Effector memory CD8-positive, alpha-beta T cell (primary cell): Measurements from ENCODE around the gene AKR1C4.
"Not testable (repeated sequence)": the region's sequence is repeated elsewhere in the genome, so short reads cannot be mapped to it uniquely, and the experiment has no call there.

ENCODE experiments used
- ATAC-seq: fragments of 150-1000 bp; cut with Tn5 transposase; replicated peaks from 2 replicates; pipeline ENCODE4 v1.10.0; 2021; ENCODE audit warnings: mild to moderate bottlenecking, moderate library complexity
- DNase-seq, 3 experiments: peaks; one replicate each; pipeline ENCODE4 v3.0.0; 2021
- H3K27ac Mint-ChIP-seq, 2 donors: one replicate each; pipeline ENCODE4 v1.8.0; 2022; ENCODE audit warnings: mild to moderate bottlenecking in 2 of 2, mixed read lengths in 2 of 2, moderate library complexity in 2 of 2
- H3K27me3 Mint-ChIP-seq, 2 donors: one replicate each; pipeline ENCODE4 v1.8.0; 2022; ENCODE audit warnings: mixed read lengths in 2 of 2
- H3K36me3 Mint-ChIP-seq: one replicate; pipeline ENCODE4 v1.8.0; 2022; ENCODE audit warnings: mild to moderate bottlenecking, moderate library complexity, mixed read lengths; ENCODE audit not compliant: insufficient read depth
- H3K4me1 Mint-ChIP-seq, 2 donors: one replicate each; pipeline ENCODE4 v1.8.0; 2022; ENCODE audit warnings: low read depth in 2 of 2, mixed read lengths in 2 of 2
- H3K4me3 Mint-ChIP-seq, 2 donors: one replicate each; pipeline ENCODE4 v1.8.0; 2022; ENCODE audit warnings: mild to moderate bottlenecking in 2 of 2, mixed read lengths in 2 of 2, moderate library complexity in 2 of 2
- H3K9me3 Mint-ChIP-seq, 2 donors: one replicate each; pipeline ENCODE4 v1.8.0; 2022; ENCODE audit warnings: mixed read lengths in 2 of 2
- total RNA-seq, 9 experiments: gene quantifications; one replicate each; lab custom pipeline; 2026; lab: John Stamatoyannopoulos, UW

The AKR1C4 gene
- 0 to 0.12 (median 0) reads per million in 9 experiments for total RNA-seq

DNA sequence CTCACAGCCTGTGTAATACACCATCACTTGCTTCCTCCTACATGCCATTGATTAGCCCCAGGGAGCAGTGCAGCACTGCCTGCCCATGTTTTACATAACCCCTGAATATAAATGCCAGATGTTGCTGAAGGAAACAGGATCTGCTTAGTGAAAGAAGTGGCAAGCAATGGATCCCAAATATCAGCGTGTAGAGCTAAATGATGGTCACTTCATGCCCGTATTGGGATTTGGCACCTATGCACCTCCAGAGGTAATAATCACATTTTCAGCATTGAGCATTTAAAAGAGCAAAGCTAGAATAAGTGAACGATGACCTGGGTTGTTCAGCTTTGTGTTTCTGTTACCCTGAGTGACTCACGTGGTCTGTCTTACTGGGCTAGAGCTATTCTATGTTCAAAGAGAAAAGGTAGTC, at the start of gene AKR1C4:
TSS of gene AKR1C4 (plus strand) at position 136 of the 412 bp plus-strand sequence. CDS start at position 167, 31 bp downstream.
- H3K27me3 Mint-ChIP-seq, result no peaks in the 10 kb centered on the region
- H3K36me3 Mint-ChIP-seq, result no peaks in the 10 kb centered on the region
- no peaks in the 10 kb centered on the region for H3K4me1 Mint-ChIP-seq
- no peak within 1 kb of the TSS for H3K27ac Mint-ChIP-seq
- H3K4me3 Mint-ChIP-seq, result no peak within 1 kb of the TSS
- peaks cover 0 to 3% of the 10 kb centered on the region in 2 donors for H3K9me3 Mint-ChIP-seq
- ATAC-seq, result no peak
- no peak for DNase-seq

DNA sequence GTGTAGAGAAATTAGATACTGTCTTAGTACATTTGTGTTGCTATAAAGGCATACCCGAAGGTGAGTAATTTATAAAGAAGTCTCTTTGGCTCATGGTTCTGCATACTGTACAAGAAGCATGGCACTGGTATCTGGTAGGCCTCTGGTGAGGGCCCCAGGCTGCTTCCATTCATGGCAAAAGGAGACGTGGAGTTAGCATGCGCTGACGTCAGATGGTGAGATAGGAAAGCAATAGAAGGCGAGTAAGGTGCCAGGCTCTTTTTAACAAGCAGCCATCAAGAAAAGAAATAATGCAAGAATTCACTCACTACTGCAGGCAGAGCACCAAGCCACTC, 49.8 kb upstream of the AKR1C4 start:
- Mint-ChIP-seq H3K27me3 (no peaks in the 10 kb centered on the region), H3K4me1 (no peaks in the 10 kb centered on the region), H3K27ac (no peak overlapping the region), H3K36me3 (no peaks in the 10 kb centered on the region), H3K4me3 (no peak overlapping the region), H3K9me3 (peaks cover 3 to 4% of the 10 kb centered on the region in 2 donors)
- ATAC-seq (no peak), DNase-seq (no peak)

DNA sequence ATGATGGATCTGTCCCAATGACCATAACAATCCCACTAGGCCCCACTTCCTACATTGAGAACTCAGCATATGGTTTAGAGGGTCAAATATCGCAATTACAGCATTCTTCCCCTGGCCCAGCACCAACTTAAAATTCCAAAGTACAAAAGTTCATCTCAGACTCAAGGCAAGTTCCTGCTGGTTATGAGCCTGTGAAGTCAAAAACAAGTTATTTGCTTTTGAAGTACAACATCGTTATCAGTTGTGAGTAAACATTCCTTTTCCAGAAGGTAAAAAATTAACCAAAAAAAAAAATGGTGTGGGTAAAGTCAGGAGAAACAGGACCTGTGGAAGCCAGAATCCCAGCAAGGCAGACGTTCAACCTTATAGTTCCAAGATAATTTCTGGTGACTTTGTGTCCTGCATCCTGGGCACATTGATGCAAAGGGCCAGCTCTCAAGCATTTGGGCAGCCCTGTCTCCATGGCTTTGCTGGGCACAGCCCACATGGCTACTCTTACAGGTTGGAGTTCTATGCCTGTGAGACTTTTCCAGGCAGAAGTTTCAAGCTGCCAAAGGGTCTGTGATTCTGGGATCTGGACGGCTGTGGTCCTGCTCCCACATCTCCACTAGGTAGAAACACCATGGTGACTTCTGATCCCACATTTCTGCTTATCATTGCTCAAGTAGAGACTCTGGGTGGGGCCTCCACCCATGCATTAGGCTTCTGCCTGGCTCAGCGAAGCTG, 49.2 kb upstream of the AKR1C4 start:
- no peak overlapping the region for H3K4me3 Mint-ChIP-seq
- H3K9me3 Mint-ChIP-seq, result peaks cover 3 to 4% of the 10 kb centered on the region in 2 donors
- no peaks in the 10 kb centered on the region for H3K4me1 Mint-ChIP-seq
- H3K27me3 Mint-ChIP-seq, result no peaks in the 10 kb centered on the region
- H3K27ac Mint-ChIP-seq, result no peak overlapping the region
- ATAC-seq (no peak), DNase-seq (no peak)
- H3K36me3 Mint-ChIP-seq, result no peaks in the 10 kb centered on the region

DNA sequence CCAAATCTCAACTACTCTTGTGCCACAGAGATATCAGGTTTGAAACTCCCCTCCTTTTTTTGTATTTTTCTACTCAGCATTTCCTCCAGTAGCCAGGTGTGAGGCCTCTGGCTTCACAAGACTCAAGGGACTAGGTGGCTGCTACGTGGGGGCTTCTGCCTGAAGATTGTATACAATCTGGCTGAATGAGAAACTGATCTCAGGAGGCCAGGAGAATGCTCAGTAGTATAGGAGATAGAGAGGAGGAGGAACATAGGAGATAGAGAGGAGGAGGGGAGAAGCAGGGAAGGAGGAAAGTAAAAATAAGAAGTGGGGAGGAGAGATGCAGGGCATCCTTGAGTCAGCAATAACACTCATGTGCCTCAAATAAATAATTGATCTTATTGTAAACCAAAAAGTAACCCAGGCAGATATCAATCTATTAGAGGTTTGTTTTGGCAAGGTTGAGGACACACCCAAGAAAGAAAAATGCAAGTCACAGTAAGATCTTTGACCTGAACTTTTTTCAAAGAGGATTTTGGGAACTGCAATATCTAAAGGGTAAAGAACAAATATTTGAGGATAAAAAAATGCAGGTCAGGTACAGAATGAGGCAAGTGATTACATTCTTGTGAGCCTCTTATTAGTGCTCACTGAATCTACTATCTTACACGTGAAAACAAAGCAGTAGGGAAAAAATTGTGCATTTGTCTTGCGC, 48.5 kb upstream of the AKR1C4 start:
- H3K36me3 Mint-ChIP-seq, result no peaks in the 10 kb centered on the region
- H3K27ac Mint-ChIP-seq, result no peak overlapping the region
- peaks cover 2 to 4% of the 10 kb centered on the region in 2 donors for H3K9me3 Mint-ChIP-seq
- no peak overlapping the region for H3K4me3 Mint-ChIP-seq
- no peaks in the 10 kb centered on the region for H3K4me1 Mint-ChIP-seq
- H3K27me3 Mint-ChIP-seq, result no peaks in the 10 kb centered on the region
- ATAC-seq, result no peak
- DNase-seq, result no peak

DNA sequence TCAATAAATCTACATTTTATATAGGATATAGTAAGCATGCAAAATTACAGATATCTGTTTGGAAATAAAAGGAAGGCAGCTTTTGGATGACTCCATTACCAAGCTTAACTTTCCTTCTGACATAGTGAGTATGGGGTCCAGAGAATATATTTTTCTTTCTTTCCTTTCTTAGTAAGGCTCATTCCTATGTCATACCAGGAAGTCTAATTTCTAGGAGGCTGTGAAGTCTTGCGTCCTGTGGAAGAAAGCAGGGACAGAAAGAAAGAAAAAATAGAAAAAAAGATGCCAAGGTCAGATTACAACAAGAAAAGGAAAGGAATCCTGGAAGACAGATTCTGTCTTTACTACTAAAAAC, 48.0 kb upstream of the AKR1C4 start:
- Mint-ChIP-seq H3K36me3 (no peaks in the 10 kb centered on the region), H3K4me1 (no peaks in the 10 kb centered on the region), H3K9me3 (peaks cover 2 to 4% of the 10 kb centered on the region in 2 donors), H3K4me3 (no peak overlapping the region), H3K27ac (no peak overlapping the region), H3K27me3 (no peaks in the 10 kb centered on the region)
- ATAC-seq, result no peak
- DNase-seq, result no peak

DNA sequence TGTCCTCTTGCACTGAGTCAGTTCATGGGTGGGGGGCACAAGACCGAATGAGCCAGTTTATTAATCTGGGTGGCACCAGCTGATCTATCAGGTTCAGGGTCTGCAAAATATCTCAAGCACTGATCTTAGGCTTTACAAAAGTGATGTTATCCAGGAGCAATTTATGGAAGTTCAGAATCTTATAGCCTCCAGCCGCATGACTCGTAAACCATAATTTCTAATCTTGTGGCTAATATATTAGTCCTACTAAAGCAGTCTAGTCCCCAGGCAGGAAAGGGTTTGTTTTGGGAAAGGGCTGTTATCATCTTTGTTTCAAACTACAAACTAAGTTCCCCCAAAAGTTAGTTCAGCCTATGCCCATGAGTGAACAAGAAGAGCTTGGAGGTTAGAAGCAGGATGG, 45.6 kb upstream of the AKR1C4 start:
- H3K36me3 Mint-ChIP-seq, result no peaks in the 10 kb centered on the region
- ATAC-seq, result no peak
- no peaks in the 10 kb centered on the region for H3K27me3 Mint-ChIP-seq
- no peak overlapping the region for H3K27ac Mint-ChIP-seq
- H3K4me1 Mint-ChIP-seq, result no peaks in the 10 kb centered on the region
- peaks cover 2 to 4% of the 10 kb centered on the region in 2 donors for H3K9me3 Mint-ChIP-seq
- no peak overlapping the region for H3K4me3 Mint-ChIP-seq
- DNase-seq, result no peak

DNA sequence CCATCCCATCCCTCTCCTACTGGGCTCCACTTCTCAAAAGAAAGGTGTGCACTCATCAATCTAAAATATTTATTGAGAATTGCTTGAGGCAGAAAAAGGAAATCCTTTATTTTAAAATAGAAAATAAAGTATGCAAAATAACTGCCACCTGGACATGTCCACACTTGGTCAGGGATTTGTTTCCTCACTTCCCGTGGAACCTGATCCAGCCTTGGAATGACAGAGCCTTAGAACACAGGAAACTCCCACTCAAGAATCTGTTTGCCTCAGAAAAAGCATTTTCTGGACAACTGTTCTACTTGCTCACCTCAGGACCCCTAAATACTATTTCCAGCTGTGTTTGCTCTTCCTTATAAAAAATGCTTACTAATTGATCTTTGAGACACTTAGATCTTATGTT, 40.7 kb upstream of the AKR1C4 start:
- H3K9me3 Mint-ChIP-seq, result no peaks in the 10 kb centered on the region
- ATAC-seq (no peak), DNase-seq (no peak)
- peaks cover 0 to 6% of the 10 kb centered on the region in 2 donors for H3K27me3 Mint-ChIP-seq
- H3K27ac Mint-ChIP-seq, result no peak overlapping the region
- H3K4me1 Mint-ChIP-seq, result no peaks in the 10 kb centered on the region
- no peaks in the 10 kb centered on the region for H3K36me3 Mint-ChIP-seq
- H3K4me3 Mint-ChIP-seq, result no peak overlapping the region

DNA sequence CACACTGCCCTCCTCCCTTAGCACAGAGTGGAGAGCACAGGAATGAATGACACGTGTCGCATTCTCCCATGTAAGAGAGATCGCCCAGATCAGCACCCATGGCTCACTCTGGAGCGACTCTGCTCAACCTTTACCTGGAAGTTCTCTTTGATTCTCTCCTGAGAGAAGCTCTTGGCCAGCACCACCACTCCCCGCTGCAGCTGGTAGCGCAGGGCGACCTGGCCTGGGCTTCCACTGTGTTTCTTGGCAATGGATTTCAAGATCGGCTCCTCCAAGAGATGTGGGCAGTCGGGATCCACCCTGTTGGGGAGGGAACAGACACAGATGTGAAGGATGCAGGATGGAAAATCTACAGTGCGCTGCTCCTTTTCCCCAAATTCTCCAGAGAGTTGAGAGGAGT, 39.1 kb upstream of the AKR1C4 start:
- Mint-ChIP-seq H3K9me3 (peaks cover 0 to 3% of the 10 kb centered on the region in 2 donors), H3K27ac (no peak overlapping the region), H3K4me3 (no peak overlapping the region), H3K36me3 (no peaks in the 10 kb centered on the region), H3K27me3 (peaks cover 0 to 8% of the 10 kb centered on the region in 2 donors), H3K4me1 (no peaks in the 10 kb centered on the region)
- ATAC-seq (no peak), DNase-seq (no peak)

DNA sequence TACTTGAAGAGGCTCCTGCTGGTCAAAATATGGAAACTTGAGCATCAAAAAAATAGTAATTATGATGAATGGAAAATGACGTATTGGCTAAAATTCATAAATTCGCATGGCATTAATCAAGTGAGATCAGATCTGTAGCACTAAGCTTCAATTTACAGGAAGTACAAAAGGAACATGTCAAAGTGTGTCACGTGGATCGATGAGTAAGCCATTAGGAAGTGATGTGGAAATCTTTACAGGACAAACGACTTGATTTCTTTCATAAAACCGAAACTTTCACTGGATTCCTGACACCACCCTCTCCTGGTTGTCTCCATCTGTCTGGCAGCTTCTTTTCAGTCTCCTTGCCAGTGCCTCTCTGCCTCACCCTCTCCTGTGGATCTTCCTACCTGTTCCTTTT, 37.5 kb upstream of the AKR1C4 start:
- Mint-ChIP-seq H3K4me1 (no peaks in the 10 kb centered on the region), H3K36me3 (no peaks in the 10 kb centered on the region), H3K27me3 (peaks cover 0 to 8% of the 10 kb centered on the region in 2 donors), H3K9me3 (peaks cover 9 to 12% of the 10 kb centered on the region in 2 donors), H3K27ac (no peak overlapping the region), H3K4me3 (no peak overlapping the region)
- ATAC-seq (no peak), DNase-seq (no peak)

DNA sequence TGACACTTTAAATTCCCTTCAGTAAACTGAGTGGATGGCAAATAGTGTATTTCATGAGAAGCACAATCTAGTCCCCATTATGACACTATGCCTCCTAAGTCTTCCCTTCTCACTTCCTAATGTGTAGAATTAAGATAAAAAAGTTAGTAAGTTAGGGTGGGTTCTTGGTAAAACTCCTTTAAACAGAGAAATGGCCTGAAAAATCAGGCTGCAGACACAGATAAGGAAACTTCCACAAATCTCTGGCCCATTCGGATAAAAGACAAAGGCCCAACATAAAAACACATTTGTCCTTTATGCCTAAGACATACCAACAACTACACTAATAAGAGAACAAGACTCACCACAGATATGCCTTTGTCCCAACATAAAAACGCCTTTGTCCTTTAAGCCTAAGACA, 33.1 kb upstream of the AKR1C4 start:
- no peak for DNase-seq
- Mint-ChIP-seq H3K27ac (no peak overlapping the region), H3K4me3 (no peak overlapping the region), H3K36me3 (no peaks in the 10 kb centered on the region), H3K4me1 (no peaks in the 10 kb centered on the region), H3K27me3 (peaks cover 0 to 8% of the 10 kb centered on the region in 2 donors), H3K9me3 (peaks cover 18 to 21% of the 10 kb centered on the region in 2 donors)
- no peak for ATAC-seq

DNA sequence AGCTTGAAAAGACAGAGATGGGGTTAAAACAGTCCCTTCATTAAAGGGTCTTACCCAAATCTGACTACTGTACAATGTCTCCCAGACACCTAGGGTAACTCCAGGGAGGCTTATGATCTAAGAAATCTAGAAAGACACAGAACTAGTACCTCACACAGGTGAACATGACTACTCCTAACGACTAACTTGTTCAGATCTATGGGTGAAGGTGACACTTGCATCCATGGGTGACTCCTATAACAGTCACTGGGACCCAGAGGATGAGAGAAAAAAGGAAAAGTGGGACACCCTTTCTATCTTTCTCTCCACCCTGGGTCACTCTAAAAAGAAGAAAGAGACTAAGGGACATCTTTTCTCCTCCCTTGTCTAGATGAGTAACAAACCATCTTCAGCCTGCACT, 30.9 kb upstream of the AKR1C4 start:
- no peaks in the 10 kb centered on the region for H3K36me3 Mint-ChIP-seq
- H3K27ac Mint-ChIP-seq, result no peak overlapping the region
- H3K27me3 Mint-ChIP-seq, result peaks cover 0 to 4% of the 10 kb centered on the region in 2 donors
- peaks cover 20 to 21% of the 10 kb centered on the region in 2 donors for H3K9me3 Mint-ChIP-seq
- no peak overlapping the region for H3K4me3 Mint-ChIP-seq
- DNase-seq (no peak), ATAC-seq (no peak)
- no peaks in the 10 kb centered on the region for H3K4me1 Mint-ChIP-seq

DNA sequence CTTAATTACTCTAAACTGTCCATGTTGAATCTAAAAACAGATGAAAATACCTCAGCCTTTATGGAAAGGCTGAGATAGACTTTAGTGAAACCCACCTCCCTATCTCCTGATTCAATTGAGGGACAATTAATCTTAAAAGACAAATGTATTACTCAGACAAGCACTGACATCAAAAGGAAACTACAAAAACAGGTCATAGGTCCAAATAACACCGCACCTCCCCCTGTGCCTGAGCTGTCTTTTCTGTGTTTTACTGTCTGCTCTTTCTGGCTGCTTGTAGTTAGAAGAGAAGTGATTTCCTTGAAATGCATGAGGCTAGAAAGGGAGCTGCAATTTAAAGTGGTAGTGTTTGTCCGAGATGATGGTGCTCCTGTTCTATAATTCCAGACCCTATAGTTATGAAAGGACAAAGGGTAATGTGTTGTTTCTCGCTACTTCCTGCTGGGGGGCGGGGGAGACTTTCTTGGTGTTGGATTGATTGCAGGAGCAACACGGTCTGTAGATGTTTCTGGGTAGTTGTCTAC, 27.7 kb upstream of the AKR1C4 start:
- no peak for DNase-seq
- H3K4me1 Mint-ChIP-seq, result no peaks in the 10 kb centered on the region

DNA sequence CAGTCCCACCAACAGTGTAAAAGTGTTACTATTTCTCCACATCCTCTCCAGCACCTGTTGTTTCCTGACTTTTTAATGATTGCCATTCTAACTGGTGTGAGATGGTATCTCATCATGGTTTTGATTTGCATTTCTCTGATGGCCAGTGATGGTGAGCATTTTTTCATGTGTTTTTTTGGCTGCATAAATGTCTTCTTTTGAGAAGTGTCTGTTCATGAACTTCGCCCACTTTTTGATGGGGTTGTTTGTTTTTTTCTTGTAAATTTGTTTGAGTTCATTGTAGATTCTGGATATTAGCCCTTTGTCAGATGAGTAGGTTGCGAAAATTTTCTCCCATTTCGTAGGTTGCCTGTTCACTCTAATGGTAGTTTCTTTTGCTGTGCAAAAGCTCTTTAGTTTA, 21.1 kb upstream of the AKR1C4 start:
- H3K27ac Mint-ChIP-seq, DNase-seq, H3K4me1 Mint-ChIP-seq, ATAC-seq, H3K36me3 Mint-ChIP-seq, H3K4me3 Mint-ChIP-seq, H3K9me3 Mint-ChIP-seq, H3K27me3 Mint-ChIP-seq: not testable (repeated sequence)

More for the DNA sequence above, 27.7 kb upstream of the AKR1C4 start:
- Mint-ChIP-seq H3K27ac (peak overlapping the region in 1 of 2 donors; percentile 2), H3K27me3 (no peaks in the 10 kb centered on the region), H3K36me3 (no peaks in the 10 kb centered on the region), H3K4me3 (no peak overlapping the region), H3K9me3 (peaks cover 10 to 14% of the 10 kb centered on the region in 2 donors)
- ATAC-seq, result no peak

DNA sequence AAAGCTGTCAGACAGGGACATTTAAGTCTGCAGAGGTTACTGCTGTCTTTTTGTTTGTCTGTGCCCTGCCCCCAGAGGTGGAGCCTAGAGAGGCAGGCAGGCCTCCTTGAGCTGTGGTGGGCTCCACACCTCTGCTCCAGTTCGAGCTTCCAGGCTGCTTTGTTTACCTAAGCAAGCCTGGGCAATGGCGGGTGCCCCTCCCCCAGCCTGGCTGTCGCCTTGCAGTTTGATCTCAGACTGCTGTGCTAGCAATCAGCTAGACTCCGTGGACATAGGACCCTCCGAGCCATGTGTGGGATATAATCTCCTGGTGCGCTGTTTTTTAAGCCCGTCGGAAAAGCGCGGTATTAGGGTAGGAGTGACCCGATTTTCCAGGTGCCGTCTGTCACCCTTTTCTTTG, 16.1 kb upstream of the AKR1C4 start:
- not testable (repeated sequence) for H3K27ac Mint-ChIP-seq, H3K9me3 Mint-ChIP-seq, H3K4me3 Mint-ChIP-seq, H3K4me1 Mint-ChIP-seq, DNase-seq, H3K36me3 Mint-ChIP-seq, ATAC-seq
- peaks cover 0 to 12% of the 10 kb centered on the region in 2 donors for H3K27me3 Mint-ChIP-seq
